GM23338 (cell line): Measurements from ENCODE around the gene CEACAM3. TPM values are rescaled to one million over a fixed set of nuclear protein-coding genes. Genes with fewer than 3 reads are reported as not detected.

ENCODE experiments used
- ATAC-seq: fragments of 200-7000 bp; cut with Tn5 transposase; 3 replicates; pipeline ENCODE4 v1.9.1; 2020
- DNase-seq: peaks from one replicate; pipeline ENCODE4 v3.0.0-alpha.2; 2015; ENCODE audit warnings: low spot score
- H2AFZ ChIP-seq: fragments of 200-600 bp; sonication (generic); 2 replicates; pipeline ENCODE4 v1.8.0; 2016; ENCODE audit warnings: antibody characterized with exemption, mild to moderate bottlenecking, moderate library complexity
- H3F3A ChIP-seq: fragments of 200-600 bp; sonication (generic); replicated peaks from 2 replicates; pipeline ENCODE4 v1.8.0; 2017; ENCODE audit warnings: antibody characterized with exemption, mixed run types, low read depth
- H3K27ac ChIP-seq: fragments of 200-600 bp; sonication (generic); 2 replicates; pipeline ENCODE4 v1.6.1; 2016; ENCODE audit warnings: low read depth
- H3K27me3 ChIP-seq: fragments of 200-600 bp; sonication (generic); 2 replicates; pipeline ENCODE4 v1.8.0; 2016; ENCODE audit warnings: mild to moderate bottlenecking, mixed run types, moderate library complexity; ENCODE audit not compliant: insufficient read depth
- H3K36me3 ChIP-seq: fragments of 200-600 bp; sonication (generic); 2 replicates; pipeline ENCODE4 v1.8.0; 2016; ENCODE audit warnings: mild to moderate bottlenecking; ENCODE audit not compliant: insufficient read depth
- H3K4me1 ChIP-seq: fragments of 200-600 bp; sonication (generic); 2 replicates; pipeline ENCODE4 v1.8.0; 2016; ENCODE audit warnings: mild to moderate bottlenecking, moderate library complexity; ENCODE audit not compliant: insufficient read depth
- H3K4me2 ChIP-seq: fragments of 200-600 bp; sonication (generic); 2 replicates; pipeline ENCODE4 v1.7.1; 2017; ENCODE audit warnings: mixed run types
- H3K4me3 ChIP-seq: fragments of 200-600 bp; sonication (generic); 2 replicates; pipeline ENCODE4 v1.6.1; 2016; ENCODE audit warnings: mixed run types
- H3K79me2 ChIP-seq: fragments of 200-600 bp; sonication (generic); replicated peaks from 2 replicates; pipeline ENCODE4 v1.8.0; 2017; ENCODE audit warnings: mild to moderate bottlenecking; ENCODE audit not compliant: insufficient read depth
- H3K9me2 ChIP-seq: fragments of 200-600 bp; sonication (generic); 2 replicates; pipeline ENCODE4 v1.8.0; 2017; ENCODE audit not compliant: insufficient read depth
- H4K20me1 ChIP-seq: fragments of 200-600 bp; sonication (generic); replicated peaks from 2 replicates; pipeline ENCODE4 v1.8.0; 2017; ENCODE audit warnings: mild to moderate bottlenecking; ENCODE audit not compliant: insufficient read depth
- H3K27ac Mint-ChIP-seq: 2 replicates; pipeline ENCODE4 v1.8.0; 2020; ENCODE audit warnings: inconsistent platforms, mild to moderate bottlenecking, moderate library complexity, mixed read lengths
- H3K27me3 Mint-ChIP-seq: 3 replicates; pipeline ENCODE4 v1.8.0; 2022; ENCODE audit warnings: low read depth, mild to moderate bottlenecking, moderate library complexity, mixed read lengths, inconsistent platforms; ENCODE audit not compliant: insufficient read depth, poor library complexity
- H3K36me3 Mint-ChIP-seq: 3 replicates; pipeline ENCODE4 v1.8.0; 2021; ENCODE audit warnings: low read depth, mild to moderate bottlenecking, inconsistent platforms, moderate library complexity, mixed read lengths
- H3K4me1 Mint-ChIP-seq: 3 replicates; pipeline ENCODE4 v1.8.0; 2020; ENCODE audit warnings: mild to moderate bottlenecking, inconsistent platforms, mixed read lengths
- H3K4me3 Mint-ChIP-seq: 3 replicates; pipeline ENCODE4 v1.8.0; 2021; ENCODE audit warnings: moderate library complexity, mild to moderate bottlenecking, inconsistent platforms, mixed read lengths
- H3K9me3 Mint-ChIP-seq: 3 replicates; pipeline ENCODE4 v1.8.0; 2020; ENCODE audit warnings: moderate library complexity, mild to moderate bottlenecking, inconsistent platforms, mixed read lengths
- CREB1 ChIP-seq: fragments of 250-450 bp; sonication (Bioruptor Pico); IDR thresholded peaks from 2 replicates; pipeline ENCODE4 v1.5.0; 2020; ENCODE audit warnings: low read depth, mild to moderate bottlenecking, moderate library complexity
- EZH2 ChIP-seq: fragments of 200-600 bp; sonication (generic); IDR thresholded peaks from one replicate; pipeline ENCODE4 v1.8.0; 2017; ENCODE audit warnings: antibody characterized with exemption, mild to moderate bottlenecking, low read depth; ENCODE audit not compliant: unreplicated experiment
- EZH2phosphoT487 ChIP-seq: fragments of 200-600 bp; sonication (generic); IDR thresholded peaks from one replicate; pipeline ENCODE4 v1.8.1; 2018; ENCODE audit warnings: antibody characterized with exemption; ENCODE audit not compliant: unreplicated experiment
- JUNB ChIP-seq: IDR thresholded peaks from one replicate; pipeline ENCODE4 v1.6.1; 2016; ENCODE audit warnings: antibody characterized with exemption; ENCODE audit not compliant: unreplicated experiment
- NANOG ChIP-seq: IDR thresholded peaks from 2 replicates; pipeline ENCODE4 v1.6.1; 2016; ENCODE audit warnings: antibody characterized with exemption, borderline replicate concordance
- POLR2AphosphoS5 ChIP-seq: IDR thresholded peaks from 2 replicates; pipeline ENCODE4 v1.6.1; 2016; ENCODE audit warnings: antibody characterized with exemption, low read depth
- STAT1 ChIP-seq: IDR thresholded peaks from one replicate; pipeline ENCODE4 v1.6.1; 2016; ENCODE audit warnings: antibody characterized with exemption; ENCODE audit not compliant: unreplicated experiment
- ZNF114 ChIP-seq: fragments of 250-450 bp; sonication (Bioruptor Pico); IDR thresholded peaks from 2 replicates; pipeline ENCODE4 v1.5.0; 2020; ENCODE audit warnings: mild to moderate bottlenecking, moderate library complexity
- ZNF331 ChIP-seq: fragments of 250-450 bp; sonication (Bioruptor Pico); IDR thresholded peaks from 2 replicates; pipeline ENCODE4 v1.5.0; 2020; ENCODE audit warnings: low read depth, mild to moderate bottlenecking, moderate library complexity
- polyA plus RNA-seq: library from polyadenylated mRNA; unstranded; fragments of >200 nt; fragmentation: Nextera tagmentation; extraction: Ambion mirVana; gene quantifications from 2 replicates; pipeline ENCODE4 v1.2.1, GENCODE V29; 2016
- total RNA-seq: library from RNA; depleted of rRNA; stranded (reverse); fragments of >200 nt; shearing (Covaris generic); gene quantifications from 2 replicates; pipeline ENCODE4 v1.2.3, GENCODE V29; 2014
- TF ChIP-seq, protein P1 (sequence below): IDR thresholded peaks from 2 replicates; pipeline ENCODE4 v1.6.1; 2016; ENCODE audit warnings: antibody characterized with exemption
- TF ChIP-seq, protein P2 (sequence below), 2 experiments: fragments of 200-600 bp in 1 of 2; sonication (generic) in 1 of 2; conservative IDR thresholded peaks; 2 replicates each; pipeline versions ENCODE4 v1.5.1 to v1.6.1; 2016 to 2017; ENCODE audit warnings: antibody characterized with exemption in 2 of 2, low read depth in 2 of 2, mild to moderate bottlenecking in 2 of 2, moderate library complexity in 1 of 2
- TF ChIP-seq, protein P3 (sequence below): fragments of 250-450 bp; sonication (Bioruptor Pico); IDR thresholded peaks from 2 replicates; pipeline ENCODE4 v1.5.0; 2020; ENCODE audit warnings: mild to moderate bottlenecking, moderate library complexity
- TF ChIP-seq, protein P4 (sequence below): IDR thresholded peaks from one replicate; pipeline ENCODE4 v1.6.1; 2018; ENCODE audit warnings: antibody characterized with exemption; ENCODE audit not compliant: unreplicated experiment

CEACAM3 gene
- total and polyA plus RNA-seq, 2 experiments from 2014 or later, result not detected

DNA sequence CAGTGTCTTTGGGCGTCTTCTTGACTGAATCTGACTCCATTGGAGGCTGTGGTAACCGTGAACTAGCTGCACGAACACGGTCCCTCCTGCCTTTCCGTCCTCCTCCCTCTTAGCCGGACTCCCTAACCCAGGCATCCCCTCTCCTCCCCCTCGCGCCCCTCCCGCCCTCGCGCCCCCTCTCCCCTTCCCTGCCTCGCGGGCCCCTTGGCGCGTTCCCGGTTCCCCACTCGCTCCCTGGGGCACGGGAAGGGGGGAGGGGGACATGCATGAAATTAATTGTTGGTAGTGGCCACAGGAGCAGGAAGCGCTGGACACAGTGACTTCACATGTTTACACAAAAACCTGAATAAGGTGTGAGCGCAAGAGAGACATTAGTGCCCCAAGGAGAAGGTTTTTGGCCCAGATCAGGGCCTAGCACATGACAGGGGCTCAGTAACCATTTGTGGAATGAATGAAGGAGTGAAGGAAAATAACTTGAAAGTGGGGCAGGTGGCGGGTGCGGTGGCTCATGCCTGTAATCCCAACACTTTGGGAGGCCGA lies 48.7 kb downstream of the CEACAM3 start:
- no peak for ATAC-seq
- H3K4me3 Mint-ChIP-seq, result no peak overlapping the region
- peaks cover 18% of the 10 kb centered on the region for H3K27me3 Mint-ChIP-seq
- H3K27me3 ChIP-seq, result no peaks in the 10 kb centered on the region
- H3K4me1 ChIP-seq, result no peaks in the 10 kb centered on the region
- H3K36me3 Mint-ChIP-seq, result peaks cover 5% of the 10 kb centered on the region; the same call in 2 of the 3 replicates
- no peak overlapping the region for H3K4me2 ChIP-seq
- TF ChIP-seq, protein P1, sequence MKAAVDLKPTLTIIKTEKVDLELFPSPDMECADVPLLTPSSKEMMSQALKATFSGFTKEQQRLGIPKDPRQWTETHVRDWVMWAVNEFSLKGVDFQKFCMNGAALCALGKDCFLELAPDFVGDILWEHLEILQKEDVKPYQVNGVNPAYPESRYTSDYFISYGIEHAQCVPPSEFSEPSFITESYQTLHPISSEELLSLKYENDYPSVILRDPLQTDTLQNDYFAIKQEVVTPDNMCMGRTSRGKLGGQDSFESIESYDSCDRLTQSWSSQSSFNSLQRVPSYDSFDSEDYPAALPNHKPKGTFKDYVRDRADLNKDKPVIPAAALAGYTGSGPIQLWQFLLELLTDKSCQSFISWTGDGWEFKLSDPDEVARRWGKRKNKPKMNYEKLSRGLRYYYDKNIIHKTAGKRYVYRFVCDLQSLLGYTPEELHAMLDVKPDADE, result no peak
- TF ChIP-seq ZNF331, result no peak
- TF ChIP-seq STAT1, result no peak
- no peak for TF ChIP-seq EZH2
- TF ChIP-seq, protein P2, sequence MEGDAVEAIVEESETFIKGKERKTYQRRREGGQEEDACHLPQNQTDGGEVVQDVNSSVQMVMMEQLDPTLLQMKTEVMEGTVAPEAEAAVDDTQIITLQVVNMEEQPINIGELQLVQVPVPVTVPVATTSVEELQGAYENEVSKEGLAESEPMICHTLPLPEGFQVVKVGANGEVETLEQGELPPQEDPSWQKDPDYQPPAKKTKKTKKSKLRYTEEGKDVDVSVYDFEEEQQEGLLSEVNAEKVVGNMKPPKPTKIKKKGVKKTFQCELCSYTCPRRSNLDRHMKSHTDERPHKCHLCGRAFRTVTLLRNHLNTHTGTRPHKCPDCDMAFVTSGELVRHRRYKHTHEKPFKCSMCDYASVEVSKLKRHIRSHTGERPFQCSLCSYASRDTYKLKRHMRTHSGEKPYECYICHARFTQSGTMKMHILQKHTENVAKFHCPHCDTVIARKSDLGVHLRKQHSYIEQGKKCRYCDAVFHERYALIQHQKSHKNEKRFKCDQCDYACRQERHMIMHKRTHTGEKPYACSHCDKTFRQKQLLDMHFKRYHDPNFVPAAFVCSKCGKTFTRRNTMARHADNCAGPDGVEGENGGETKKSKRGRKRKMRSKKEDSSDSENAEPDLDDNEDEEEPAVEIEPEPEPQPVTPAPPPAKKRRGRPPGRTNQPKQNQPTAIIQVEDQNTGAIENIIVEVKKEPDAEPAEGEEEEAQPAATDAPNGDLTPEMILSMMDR (conservative IDR thresholded peaks at IDR 0.05; ENCODE audit: low read depth in 2 of 2), result no peak
- TF ChIP-seq NANOG, result no peak
- TF ChIP-seq, protein P3, sequence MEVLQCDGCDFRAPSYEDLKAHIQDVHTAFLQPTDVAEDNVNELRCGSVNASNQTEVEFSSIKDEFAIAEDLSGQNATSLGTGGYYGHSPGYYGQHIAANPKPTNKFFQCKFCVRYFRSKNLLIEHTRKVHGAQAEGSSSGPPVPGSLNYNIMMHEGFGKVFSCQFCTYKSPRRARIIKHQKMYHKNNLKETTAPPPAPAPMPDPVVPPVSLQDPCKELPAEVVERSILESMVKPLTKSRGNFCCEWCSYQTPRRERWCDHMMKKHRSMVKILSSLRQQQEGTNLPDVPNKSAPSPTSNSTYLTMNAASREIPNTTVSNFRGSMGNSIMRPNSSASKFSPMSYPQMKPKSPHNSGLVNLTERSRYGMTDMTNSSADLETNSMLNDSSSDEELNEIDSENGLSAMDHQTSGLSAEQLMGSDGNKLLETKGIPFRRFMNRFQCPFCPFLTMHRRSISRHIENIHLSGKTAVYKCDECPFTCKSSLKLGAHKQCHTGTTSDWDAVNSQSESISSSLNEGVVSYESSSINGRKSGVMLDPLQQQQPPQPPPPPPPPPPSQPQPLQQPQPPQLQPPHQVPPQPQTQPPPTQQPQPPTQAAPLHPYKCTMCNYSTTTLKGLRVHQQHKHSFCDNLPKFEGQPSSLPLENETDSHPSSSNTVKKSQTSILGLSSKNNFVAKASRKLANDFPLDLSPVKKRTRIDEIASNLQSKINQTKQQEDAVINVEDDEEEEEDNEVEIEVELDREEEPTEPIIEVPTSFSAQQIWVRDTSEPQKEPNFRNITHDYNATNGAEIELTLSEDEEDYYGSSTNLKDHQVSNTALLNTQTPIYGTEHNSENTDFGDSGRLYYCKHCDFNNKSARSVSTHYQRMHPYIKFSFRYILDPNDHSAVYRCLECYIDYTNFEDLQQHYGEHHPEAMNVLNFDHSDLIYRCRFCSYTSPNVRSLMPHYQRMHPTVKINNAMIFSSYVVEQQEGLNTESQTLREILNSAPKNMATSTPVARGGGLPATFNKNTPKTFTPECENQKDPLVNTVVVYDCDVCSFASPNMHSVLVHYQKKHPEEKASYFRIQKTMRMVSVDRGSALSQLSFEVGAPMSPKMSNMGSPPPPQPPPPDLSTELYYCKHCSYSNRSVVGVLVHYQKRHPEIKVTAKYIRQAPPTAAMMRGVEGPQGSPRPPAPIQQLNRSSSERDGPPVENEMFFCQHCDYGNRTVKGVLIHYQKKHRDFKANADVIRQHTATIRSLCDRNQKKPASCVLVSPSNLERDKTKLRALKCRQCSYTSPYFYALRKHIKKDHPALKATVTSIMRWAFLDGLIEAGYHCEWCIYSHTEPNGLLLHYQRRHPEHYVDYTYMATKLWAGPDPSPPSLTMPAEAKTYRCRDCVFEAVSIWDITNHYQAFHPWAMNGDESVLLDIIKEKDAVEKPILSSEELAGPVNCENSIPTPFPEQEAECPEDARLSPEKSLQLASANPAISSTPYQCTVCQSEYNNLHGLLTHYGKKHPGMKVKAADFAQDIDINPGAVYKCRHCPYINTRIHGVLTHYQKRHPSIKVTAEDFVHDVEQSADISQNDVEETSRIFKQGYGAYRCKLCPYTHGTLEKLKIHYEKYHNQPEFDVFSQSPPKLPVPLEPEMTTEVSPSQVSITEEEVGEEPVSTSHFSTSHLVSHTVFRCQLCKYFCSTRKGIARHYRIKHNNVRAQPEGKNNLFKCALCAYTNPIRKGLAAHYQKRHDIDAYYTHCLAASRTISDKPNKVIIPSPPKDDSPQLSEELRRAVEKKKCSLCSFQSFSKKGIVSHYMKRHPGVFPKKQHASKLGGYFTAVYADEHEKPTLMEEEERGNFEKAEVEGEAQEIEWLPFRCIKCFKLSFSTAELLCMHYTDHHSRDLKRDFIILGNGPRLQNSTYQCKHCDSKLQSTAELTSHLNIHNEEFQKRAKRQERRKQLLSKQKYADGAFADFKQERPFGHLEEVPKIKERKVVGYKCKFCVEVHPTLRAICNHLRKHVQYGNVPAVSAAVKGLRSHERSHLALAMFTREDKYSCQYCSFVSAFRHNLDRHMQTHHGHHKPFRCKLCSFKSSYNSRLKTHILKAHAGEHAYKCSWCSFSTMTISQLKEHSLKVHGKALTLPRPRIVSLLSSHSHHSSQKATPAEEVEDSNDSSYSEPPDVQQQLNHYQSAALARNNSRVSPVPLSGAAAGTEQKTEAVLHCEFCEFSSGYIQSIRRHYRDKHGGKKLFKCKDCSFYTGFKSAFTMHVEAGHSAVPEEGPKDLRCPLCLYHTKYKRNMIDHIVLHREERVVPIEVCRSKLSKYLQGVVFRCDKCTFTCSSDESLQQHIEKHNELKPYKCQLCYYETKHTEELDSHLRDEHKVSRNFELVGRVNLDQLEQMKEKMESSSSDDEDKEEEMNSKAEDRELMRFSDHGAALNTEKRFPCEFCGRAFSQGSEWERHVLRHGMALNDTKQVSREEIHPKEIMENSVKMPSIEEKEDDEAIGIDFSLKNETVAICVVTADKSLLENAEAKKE (CRISPR knock-in tag), result no peak
- TF ChIP-seq CREB1 (CRISPR knock-in tag), result no peak
- no peak for TF ChIP-seq JUNB
- no peak for TF ChIP-seq POLR2AphosphoS5
- TF ChIP-seq EZH2phosphoT487, result no peak
- TF ChIP-seq, protein P4, sequence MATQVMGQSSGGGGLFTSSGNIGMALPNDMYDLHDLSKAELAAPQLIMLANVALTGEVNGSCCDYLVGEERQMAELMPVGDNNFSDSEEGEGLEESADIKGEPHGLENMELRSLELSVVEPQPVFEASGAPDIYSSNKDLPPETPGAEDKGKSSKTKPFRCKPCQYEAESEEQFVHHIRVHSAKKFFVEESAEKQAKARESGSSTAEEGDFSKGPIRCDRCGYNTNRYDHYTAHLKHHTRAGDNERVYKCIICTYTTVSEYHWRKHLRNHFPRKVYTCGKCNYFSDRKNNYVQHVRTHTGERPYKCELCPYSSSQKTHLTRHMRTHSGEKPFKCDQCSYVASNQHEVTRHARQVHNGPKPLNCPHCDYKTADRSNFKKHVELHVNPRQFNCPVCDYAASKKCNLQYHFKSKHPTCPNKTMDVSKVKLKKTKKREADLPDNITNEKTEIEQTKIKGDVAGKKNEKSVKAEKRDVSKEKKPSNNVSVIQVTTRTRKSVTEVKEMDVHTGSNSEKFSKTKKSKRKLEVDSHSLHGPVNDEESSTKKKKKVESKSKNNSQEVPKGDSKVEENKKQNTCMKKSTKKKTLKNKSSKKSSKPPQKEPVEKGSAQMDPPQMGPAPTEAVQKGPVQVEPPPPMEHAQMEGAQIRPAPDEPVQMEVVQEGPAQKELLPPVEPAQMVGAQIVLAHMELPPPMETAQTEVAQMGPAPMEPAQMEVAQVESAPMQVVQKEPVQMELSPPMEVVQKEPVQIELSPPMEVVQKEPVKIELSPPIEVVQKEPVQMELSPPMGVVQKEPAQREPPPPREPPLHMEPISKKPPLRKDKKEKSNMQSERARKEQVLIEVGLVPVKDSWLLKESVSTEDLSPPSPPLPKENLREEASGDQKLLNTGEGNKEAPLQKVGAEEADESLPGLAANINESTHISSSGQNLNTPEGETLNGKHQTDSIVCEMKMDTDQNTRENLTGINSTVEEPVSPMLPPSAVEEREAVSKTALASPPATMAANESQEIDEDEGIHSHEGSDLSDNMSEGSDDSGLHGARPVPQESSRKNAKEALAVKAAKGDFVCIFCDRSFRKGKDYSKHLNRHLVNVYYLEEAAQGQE, result no peak
- no peak for TF ChIP-seq ZNF114 (CRISPR knock-in tag)
- H3F3A ChIP-seq, result no peaks in the 10 kb centered on the region
- no peak overlapping the region for H3K4me3 ChIP-seq
- H3K36me3 ChIP-seq, result no peaks in the 10 kb centered on the region
- H3K79me2 ChIP-seq, result no peaks in the 10 kb centered on the region
- no peaks in the 10 kb centered on the region for H3K9me2 ChIP-seq
- H4K20me1 ChIP-seq, result no peaks in the 10 kb centered on the region
- no peaks in the 10 kb centered on the region; the same call in 2 of the 3 replicates for H3K4me1 Mint-ChIP-seq
- no peak overlapping the region for H2AFZ ChIP-seq
- no peak overlapping the region for H3K27ac ChIP-seq
- no peak overlapping the region for H3K27ac Mint-ChIP-seq
- peaks cover 14% of the 10 kb centered on the region; the same call in 2 of the 3 replicates for H3K9me3 Mint-ChIP-seq
- no peak for DNase-seq
